ENCODE results near the gene NAA10.

The NAA10 gene

GRCh38 chrX:153958605-153959004 lies 23.8 kb upstream of the NAA10 start:
- Histone ChIP-seq H3K4me3 (no peak overlapping the region), H3K27ac (no peak overlapping the region)
- TF ChIP-seq CTCF (IDR thresholded peaks at IDR 0.05) = no peak
- no peak for DNase-seq (ENCODE audit: low spot score)

- no peak overlapping the region for H3K27ac ChIP-seq
- no peak overlapping the region for H3K4me3 ChIP-seq
- no peak for DNase-seq (ENCODE audit: low spot score)
- no peak for TF ChIP-seq CTCF (IDR thresholded peaks at IDR 0.05)
Observed at GRCh38 chrX:153957224-153957623, 22.4 kb upstream of the NAA10 start.

GRCh38 chrX:153956044-153956907 lies 21.4 kb upstream of the NAA10 start:
- H3K27ac ChIP-seq = no peak overlapping the region
- TF ChIP-seq CTCF (IDR thresholded peaks at IDR 0.05) = no peak
- no peak for DNase-seq (ENCODE audit: low spot score)
- H3K4me3 ChIP-seq = no peak overlapping the region

GRCh38 chrX:153955228-153955732 lies 20.4 kb upstream of the NAA10 start:
- no peak for DNase-seq (ENCODE audit: low spot score)
- no peak overlapping the region for H3K27ac ChIP-seq
- no peak overlapping the region for H3K4me3 ChIP-seq
- TF ChIP-seq CTCF (IDR thresholded peaks at IDR 0.05) = no peak

GRCh38 chrX:153954558-153955227 lies 19.9 kb upstream of the NAA10 start:
- no peak for TF ChIP-seq CTCF (IDR thresholded peaks at IDR 0.05)
- no peak overlapping the region for H3K4me3 ChIP-seq

GRCh38 chrX:153953892-153954557 lies 19.2 kb upstream of the NAA10 start:
- no peak for TF ChIP-seq CTCF (IDR thresholded peaks at IDR 0.05)
- peak overlapping the region; percentile 70 to 84 for H3K27ac ChIP-seq

More at GRCh38 chrX:153954558-153955227, 19.9 kb upstream of the NAA10 start:
- DNase-seq (ENCODE audit: low spot score) = no peak
- H3K27ac ChIP-seq = peak overlapping the region; percentile 70 to 84

More at GRCh38 chrX:153953892-153954557, 19.2 kb upstream of the NAA10 start:
- no peak for DNase-seq (ENCODE audit: low spot score)
- H3K4me3 ChIP-seq = peak overlapping the region; percentile 32
